Left hindlimb (tissue), 1 donor: Measurements from ENCODE around the gene APOC3.

Experiments used
- DNase-seq: peaks from one replicate; pipeline ENCODE4 v3.0.0-alpha.2; 2018

The APOC3 gene

GRCh38 chr11:116807601-116808261, 22.0 kb upstream of the APOC3 start:
- DNase-seq: no peak

GRCh38 chr11:116808262-116809175, 21.2 kb upstream of the APOC3 start:
- DNase-seq: no peak

GRCh38 chr11:116811194-116811593, 18.5 kb upstream of the APOC3 start:
- DNase-seq: no peak

GRCh38 chr11:116812109-116812508, 17.6 kb upstream of the APOC3 start:
- no peak for DNase-seq

- no peak for DNase-seq
Measured at GRCh38 chr11:116813170-116813569, 16.5 kb upstream of the APOC3 start.

GRCh38 chr11:116813781-116814471, 15.8 kb upstream of the APOC3 start:
- no peak for DNase-seq

GRCh38 chr11:116814502-116814901, 15.2 kb upstream of the APOC3 start:
- DNase-seq: no peak

- DNase-seq: no peak
Measured at GRCh38 chr11:116819049-116819448, 10.7 kb upstream of the APOC3 start.

- no peak for DNase-seq
Measured at GRCh38 chr11:116821050-116821918, 8.4 kb upstream of the APOC3 start.

- no peak for DNase-seq
Measured at GRCh38 chr11:116822575-116822974, 7.1 kb upstream of the APOC3 start.

- no peak for DNase-seq
Measured at GRCh38 chr11:116823031-116823843, 6.5 kb upstream of the APOC3 start, which contains the start of gene APOA4. APOA4 (minus strand) TSS chr11:116823304; CDS start chr11:116823191, 113 bp downstream.

GRCh38 chr11:116825434-116825833, 4.3 kb upstream of the APOC3 start:
- no peak for DNase-seq

GRCh38 chr11:116825854-116826750, 3.6 kb upstream of the APOC3 start:
- no peak for DNase-seq

GRCh38 chr11:116826751-116827431, 2.8 kb upstream of the APOC3 start:
- no peak for DNase-seq

- no peak for DNase-seq
Measured at GRCh38 chr11:116827461-116827860, 2.2 kb upstream of the APOC3 start.

- no peak for DNase-seq
Measured at GRCh38 chr11:116828632-116829524, 829 bp upstream of the APOC3 start.

- DNase-seq: no peak
Measured at GRCh38 chr11:116830184-116830912, 641 bp downstream of the APOC3 start.

- DNase-seq: no peak
Measured at GRCh38 chr11:116831790-116832349, 2.2 kb downstream of the APOC3 start.
